SK-N-SH treated with all-trans-retinoic acid at 6 μM for 48 hours (cell line): ENCODE data around the gene RGR.

Experiments used
- ATAC-seq: fragments of 200-7000 bp; cut with Tn5 transposase; 3 replicates; pipeline ENCODE4 v1.9.1; 2020; ENCODE audit warnings: mild to moderate bottlenecking, moderate library complexity
- ARNTL ChIP-seq: fragments of 450-650 bp; formaldehyde crosslinking; IDR thresholded peaks from 2 replicates; pipeline ENCODE4 v1.5.0; 2020; ENCODE audit warnings: low read depth, mild to moderate bottlenecking, moderate library complexity, borderline replicate concordance
- BACH2 ChIP-seq: fragments of 250-450 bp; sonication (Bioruptor Pico); IDR thresholded peaks from 2 replicates; pipeline ENCODE4 v1.9.0; 2021; ENCODE audit warnings: mild to moderate bottlenecking, borderline replicate concordance
- CSDC2 ChIP-seq: fragments of 250-450 bp; sonication (Bioruptor Pico); IDR thresholded peaks from 2 replicates; pipeline ENCODE4 v1.5.0; 2020; ENCODE audit warnings: mild to moderate bottlenecking, moderate library complexity
- ESRRG ChIP-seq: fragments of 250-450 bp; sonication (Bioruptor Pico); IDR thresholded peaks from 2 replicates; pipeline ENCODE4 v1.6.1; 2021; ENCODE audit warnings: mild to moderate bottlenecking
- GLIS3 ChIP-seq: fragments of 250-450 bp; sonication (Bioruptor Pico); IDR thresholded peaks from 2 replicates; pipeline ENCODE4 v1.5.0; 2020; ENCODE audit warnings: mild to moderate bottlenecking, moderate library complexity
- ISL1 ChIP-seq: fragments of 250-450 bp; sonication (Bioruptor Pico); IDR thresholded peaks from 2 replicates; pipeline ENCODE4 v2.1.2; 2022; ENCODE audit warnings: mild to moderate bottlenecking, moderate library complexity
- OSR1 ChIP-seq: fragments of 250-450 bp; sonication (Bioruptor Pico); IDR thresholded peaks from 2 replicates; pipeline ENCODE4 v1.8.0; 2022; ENCODE audit warnings: moderate library complexity, mild to moderate bottlenecking, inconsistent platforms
- PATZ1 ChIP-seq: fragments of 250-450 bp; sonication (Bioruptor Pico); IDR thresholded peaks from 2 replicates; pipeline ENCODE4 v1.8.0; 2020; ENCODE audit warnings: mild to moderate bottlenecking, moderate library complexity, borderline replicate concordance
- POU6F1 ChIP-seq: fragments of 250-450 bp; sonication (Bioruptor Pico); IDR thresholded peaks from 2 replicates; pipeline ENCODE4 v1.8.0; 2021; ENCODE audit warnings: low read depth, mild to moderate bottlenecking, moderate library complexity, borderline replicate concordance
- PPARA ChIP-seq: fragments of 250-450 bp; sonication (Bioruptor Pico); IDR thresholded peaks from 2 replicates; pipeline ENCODE4 v1.5.0; 2020; ENCODE audit warnings: mild to moderate bottlenecking, borderline replicate concordance
- RARB ChIP-seq: fragments of 250-450 bp; sonication (Bioruptor Pico); IDR thresholded peaks from 2 replicates; pipeline ENCODE4 v1.8.0; 2021; ENCODE audit warnings: mild to moderate bottlenecking, moderate library complexity
- SNAI2 ChIP-seq: fragments of 250-450 bp; sonication (Bioruptor Pico); IDR thresholded peaks from 2 replicates; pipeline ENCODE4 v1.5.0; 2020; ENCODE audit warnings: mild to moderate bottlenecking, moderate library complexity
- TCF4 ChIP-seq: fragments of 250-450 bp; sonication (Bioruptor Pico); IDR thresholded peaks from 2 replicates; pipeline ENCODE4 v1.8.0; 2021; ENCODE audit warnings: mild to moderate bottlenecking, moderate library complexity, borderline replicate concordance
- TOX ChIP-seq: fragments of 250-450 bp; sonication (Bioruptor Pico); IDR thresholded peaks from 2 replicates; pipeline ENCODE4 v1.8.0; 2021; ENCODE audit warnings: mild to moderate bottlenecking, moderate library complexity, borderline replicate concordance
- TSHZ2 ChIP-seq: fragments of 250-450 bp; sonication (Bioruptor Pico); IDR thresholded peaks from 2 replicates; pipeline ENCODE4 v1.5.0; 2020; ENCODE audit warnings: mild to moderate bottlenecking, moderate library complexity
- ZC3H10 ChIP-seq: fragments of 250-450 bp; sonication (Bioruptor Pico); IDR thresholded peaks from 2 replicates; pipeline ENCODE4 v1.5.1; 2021; ENCODE audit warnings: mild to moderate bottlenecking, moderate library complexity
- ZFP3 ChIP-seq: fragments of 250-450 bp; sonication (Bioruptor Pico); IDR thresholded peaks from 2 replicates; pipeline ENCODE4 v1.5.0; 2020; ENCODE audit warnings: mild to moderate bottlenecking, moderate library complexity
- ZFP30 ChIP-seq: fragments of 450-650 bp; formaldehyde crosslinking; IDR thresholded peaks from 2 replicates; pipeline ENCODE4 v1.5.0; 2022; ENCODE audit warnings: mild to moderate bottlenecking, moderate library complexity
- ZNF565 ChIP-seq: fragments of 450-650 bp; formaldehyde crosslinking; conservative IDR thresholded peaks from 2 replicates; pipeline ENCODE4 v1.5.0; 2020; ENCODE audit warnings: low read depth, mild to moderate bottlenecking, moderate library complexity
- ZNF70 ChIP-seq: fragments of 450-650 bp; formaldehyde crosslinking; IDR thresholded peaks from 2 replicates; pipeline ENCODE4 v1.5.0; 2020; ENCODE audit warnings: mild to moderate bottlenecking, moderate library complexity
- ZNF8 ChIP-seq: fragments of 450-650 bp; formaldehyde crosslinking; IDR thresholded peaks from 2 replicates; pipeline ENCODE4 v1.5.0; 2020; ENCODE audit warnings: mild to moderate bottlenecking, moderate library complexity

RGR gene

GRCh38 chr10:84235096-84235495 lies 9.8 kb upstream of the RGR start:
- no peak for ATAC-seq
- TF ChIP-seq ESRRG (CRISPR knock-in tag) = no peak
- no peak for TF ChIP-seq PATZ1
- TF ChIP-seq ZFP3 = no peak
- TF ChIP-seq ZNF70 (CRISPR knock-in tag) = no peak
- TF ChIP-seq SNAI2 (CRISPR knock-in tag) = no peak
- TF ChIP-seq TCF4 (CRISPR knock-in tag) = no peak

GRCh38 chr10:84236807-84237198 lies 8.1 kb upstream of the RGR start:
- no peak for TF ChIP-seq ZFP30 (CRISPR knock-in tag)
- no peak for TF ChIP-seq ZC3H10 (CRISPR knock-in tag)
- TF ChIP-seq ESRRG (CRISPR knock-in tag) = no peak
- no peak for TF ChIP-seq OSR1
- no peak for TF ChIP-seq TCF4 (CRISPR knock-in tag)
- TF ChIP-seq ARNTL (CRISPR knock-in tag) = no peak
- TF ChIP-seq POU6F1 (CRISPR knock-in tag) = no peak
- TF ChIP-seq RARB (CRISPR knock-in tag) = no peak
- TF ChIP-seq TOX (CRISPR knock-in tag) = no peak
- TF ChIP-seq ZNF70 (CRISPR knock-in tag) = no peak
- TF ChIP-seq CSDC2 (CRISPR knock-in tag) = no peak
- no peak for TF ChIP-seq TSHZ2 (CRISPR knock-in tag)
- no peak for TF ChIP-seq PATZ1
- no peak for TF ChIP-seq ZNF8 (CRISPR knock-in tag)
- TF ChIP-seq ISL1 (CRISPR knock-in tag) = no peak
- TF ChIP-seq SNAI2 (CRISPR knock-in tag) = no peak
- no peak for TF ChIP-seq GLIS3 (CRISPR knock-in tag)
- no peak for TF ChIP-seq ZNF565
- no peak for TF ChIP-seq ZFP3
- ATAC-seq = no peak

DNA sequence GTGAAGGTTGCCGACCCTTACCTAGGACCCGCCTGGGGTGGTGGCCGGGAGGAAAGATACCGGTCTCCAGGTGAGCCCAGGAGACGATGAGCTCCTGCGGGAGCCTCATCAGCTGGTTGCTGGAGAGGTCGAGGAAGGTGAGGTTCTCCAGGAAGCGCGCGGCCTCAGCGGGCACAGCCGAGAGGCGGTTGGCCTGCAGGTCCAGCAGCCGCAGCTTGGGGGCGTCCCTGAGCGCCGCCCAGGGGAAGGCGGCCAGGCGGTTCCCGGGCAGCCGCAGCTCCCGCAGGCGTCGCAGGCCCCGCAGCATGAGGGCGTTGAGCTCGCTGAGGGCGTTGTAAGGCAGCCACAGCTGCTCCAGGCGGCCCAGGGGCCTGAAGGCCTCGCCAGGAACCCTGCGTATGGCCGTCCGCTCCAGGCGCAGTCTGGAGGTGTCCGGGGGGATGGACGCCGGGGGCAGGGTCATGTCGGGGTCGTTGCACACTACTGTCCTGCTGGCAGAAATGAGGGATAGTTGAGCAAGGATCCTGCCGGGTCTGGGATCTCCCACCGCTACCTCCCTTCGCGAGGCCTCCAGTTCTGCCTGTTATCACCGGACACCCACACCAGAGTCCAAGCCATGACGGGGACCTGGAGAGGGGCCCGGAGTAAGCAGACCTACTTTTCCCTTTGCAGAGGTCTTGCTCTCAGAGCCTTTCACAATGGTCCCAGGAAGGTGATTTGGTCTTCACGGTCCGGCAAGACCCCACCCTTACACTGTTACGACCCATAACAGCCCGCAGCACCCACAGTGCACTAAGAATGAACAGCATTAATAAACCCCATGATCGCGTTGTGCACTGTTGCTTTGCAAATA lies 7.4 kb upstream of the RGR start:
- ATAC-seq = no peak
- TF ChIP-seq ZFP3 = no peak
- no peak for TF ChIP-seq TOX (CRISPR knock-in tag)

DNA sequence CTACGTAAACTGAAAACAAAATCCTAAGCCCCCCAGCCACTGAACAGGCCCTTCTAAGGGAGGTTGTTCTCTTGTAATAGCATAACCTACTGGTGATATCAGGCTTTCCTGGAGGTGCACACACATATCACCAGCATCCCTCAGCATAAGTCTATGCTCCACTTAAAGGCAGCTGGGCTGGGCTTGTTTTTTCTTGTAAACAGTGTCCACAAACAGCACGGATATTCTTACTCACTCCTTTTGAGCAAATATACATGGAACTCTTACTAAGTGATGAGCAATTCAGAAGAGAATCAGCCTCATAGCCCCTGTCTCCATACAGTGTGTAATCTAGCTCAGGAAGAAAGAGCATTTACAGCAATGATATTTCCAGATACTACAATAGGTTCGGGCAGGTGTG lies 5.9 kb upstream of the RGR start:
- no peak for ATAC-seq
- TF ChIP-seq ZC3H10 (CRISPR knock-in tag) (no peak), ZFP30 (CRISPR knock-in tag) (no peak), OSR1 (no peak), BACH2 (CRISPR knock-in tag) (no peak), PPARA (no peak), GLIS3 (CRISPR knock-in tag) (no peak), ZNF8 (CRISPR knock-in tag) (no peak), SNAI2 (CRISPR knock-in tag) (no peak), CSDC2 (CRISPR knock-in tag) (no peak), PATZ1 (no peak), TSHZ2 (CRISPR knock-in tag) (no peak)
